Measurements from ENCODE around the gene GPR15LG.

Gene GPR15LG

DNA sequence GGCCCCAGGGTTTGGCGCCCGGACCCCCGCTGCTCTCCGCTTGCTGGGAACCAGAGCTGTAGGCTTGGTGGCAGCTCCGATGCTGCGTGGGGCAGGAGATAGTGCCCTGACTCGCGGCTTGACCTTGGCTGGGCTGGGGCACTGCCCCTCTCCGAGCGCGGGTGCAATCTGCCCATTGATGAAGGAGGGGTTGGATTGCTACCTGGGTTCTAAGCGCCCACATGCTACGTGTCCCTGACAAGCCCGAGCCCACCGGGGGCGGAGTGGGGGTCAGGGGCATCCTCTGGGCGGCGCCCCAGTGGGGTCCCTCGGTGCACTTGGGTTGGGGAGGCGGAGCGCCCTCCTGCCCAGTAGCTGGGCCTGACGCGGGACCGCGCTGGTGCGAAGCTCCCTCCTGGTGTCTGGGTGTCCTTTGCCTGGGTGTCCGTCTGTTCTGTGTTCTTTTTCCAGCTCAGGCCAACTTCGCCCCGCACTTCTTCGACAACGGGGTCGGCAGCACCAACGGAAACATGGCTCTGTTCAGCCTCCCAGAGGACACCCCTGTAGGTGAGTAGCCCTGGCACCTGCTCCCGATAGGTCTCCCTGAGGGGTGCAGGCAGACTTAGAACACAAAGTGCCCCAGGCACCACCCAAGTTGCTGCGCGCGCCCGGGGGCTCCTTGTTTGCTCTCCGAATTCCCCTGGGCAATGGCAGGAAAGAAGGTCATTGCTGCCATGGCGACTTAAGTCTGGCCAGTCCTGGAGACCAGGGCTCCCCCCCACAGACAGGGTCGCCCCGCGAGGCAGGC is 21.6 kb downstream of the GPR15LG start:
- Histone ChIP-seq H3K27ac (replicated peaks) (no peak overlapping the region), H3K4me3 (replicated peaks; ENCODE audit: insufficient read depth, low read length) (no peak overlapping the region), H3K27me3 (ENCODE audit: insufficient read depth, poor library complexity, severe bottlenecking) (peaks cover 33% of the 10 kb centered on the region)
- TF ChIP-seq, protein P1, sequence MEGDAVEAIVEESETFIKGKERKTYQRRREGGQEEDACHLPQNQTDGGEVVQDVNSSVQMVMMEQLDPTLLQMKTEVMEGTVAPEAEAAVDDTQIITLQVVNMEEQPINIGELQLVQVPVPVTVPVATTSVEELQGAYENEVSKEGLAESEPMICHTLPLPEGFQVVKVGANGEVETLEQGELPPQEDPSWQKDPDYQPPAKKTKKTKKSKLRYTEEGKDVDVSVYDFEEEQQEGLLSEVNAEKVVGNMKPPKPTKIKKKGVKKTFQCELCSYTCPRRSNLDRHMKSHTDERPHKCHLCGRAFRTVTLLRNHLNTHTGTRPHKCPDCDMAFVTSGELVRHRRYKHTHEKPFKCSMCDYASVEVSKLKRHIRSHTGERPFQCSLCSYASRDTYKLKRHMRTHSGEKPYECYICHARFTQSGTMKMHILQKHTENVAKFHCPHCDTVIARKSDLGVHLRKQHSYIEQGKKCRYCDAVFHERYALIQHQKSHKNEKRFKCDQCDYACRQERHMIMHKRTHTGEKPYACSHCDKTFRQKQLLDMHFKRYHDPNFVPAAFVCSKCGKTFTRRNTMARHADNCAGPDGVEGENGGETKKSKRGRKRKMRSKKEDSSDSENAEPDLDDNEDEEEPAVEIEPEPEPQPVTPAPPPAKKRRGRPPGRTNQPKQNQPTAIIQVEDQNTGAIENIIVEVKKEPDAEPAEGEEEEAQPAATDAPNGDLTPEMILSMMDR (IDR thresholded peaks at IDR 0.05; ENCODE audit: insufficient read depth, low read length) = no peak
- TF ChIP-seq POLR2AphosphoS5 (IDR thresholded peaks at IDR 0.05; ENCODE audit: low read depth) (no peak), SPI1 (IDR thresholded peaks at IDR 0.05; ENCODE audit: borderline replicate concordance, low read depth) (no peak), GABPA (IDR thresholded peaks at IDR 0.05; ENCODE audit: low read depth) (no peak)
- TF ChIP-seq, protein P2, sequence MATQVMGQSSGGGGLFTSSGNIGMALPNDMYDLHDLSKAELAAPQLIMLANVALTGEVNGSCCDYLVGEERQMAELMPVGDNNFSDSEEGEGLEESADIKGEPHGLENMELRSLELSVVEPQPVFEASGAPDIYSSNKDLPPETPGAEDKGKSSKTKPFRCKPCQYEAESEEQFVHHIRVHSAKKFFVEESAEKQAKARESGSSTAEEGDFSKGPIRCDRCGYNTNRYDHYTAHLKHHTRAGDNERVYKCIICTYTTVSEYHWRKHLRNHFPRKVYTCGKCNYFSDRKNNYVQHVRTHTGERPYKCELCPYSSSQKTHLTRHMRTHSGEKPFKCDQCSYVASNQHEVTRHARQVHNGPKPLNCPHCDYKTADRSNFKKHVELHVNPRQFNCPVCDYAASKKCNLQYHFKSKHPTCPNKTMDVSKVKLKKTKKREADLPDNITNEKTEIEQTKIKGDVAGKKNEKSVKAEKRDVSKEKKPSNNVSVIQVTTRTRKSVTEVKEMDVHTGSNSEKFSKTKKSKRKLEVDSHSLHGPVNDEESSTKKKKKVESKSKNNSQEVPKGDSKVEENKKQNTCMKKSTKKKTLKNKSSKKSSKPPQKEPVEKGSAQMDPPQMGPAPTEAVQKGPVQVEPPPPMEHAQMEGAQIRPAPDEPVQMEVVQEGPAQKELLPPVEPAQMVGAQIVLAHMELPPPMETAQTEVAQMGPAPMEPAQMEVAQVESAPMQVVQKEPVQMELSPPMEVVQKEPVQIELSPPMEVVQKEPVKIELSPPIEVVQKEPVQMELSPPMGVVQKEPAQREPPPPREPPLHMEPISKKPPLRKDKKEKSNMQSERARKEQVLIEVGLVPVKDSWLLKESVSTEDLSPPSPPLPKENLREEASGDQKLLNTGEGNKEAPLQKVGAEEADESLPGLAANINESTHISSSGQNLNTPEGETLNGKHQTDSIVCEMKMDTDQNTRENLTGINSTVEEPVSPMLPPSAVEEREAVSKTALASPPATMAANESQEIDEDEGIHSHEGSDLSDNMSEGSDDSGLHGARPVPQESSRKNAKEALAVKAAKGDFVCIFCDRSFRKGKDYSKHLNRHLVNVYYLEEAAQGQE (IDR thresholded peaks at IDR 0.05; ENCODE audit: insufficient replicate concordance, low read depth) = no peak
- DNase-seq (ENCODE audit: low read depth in 1 of 2, low spot score in 1 of 2) = no peak

DNA sequence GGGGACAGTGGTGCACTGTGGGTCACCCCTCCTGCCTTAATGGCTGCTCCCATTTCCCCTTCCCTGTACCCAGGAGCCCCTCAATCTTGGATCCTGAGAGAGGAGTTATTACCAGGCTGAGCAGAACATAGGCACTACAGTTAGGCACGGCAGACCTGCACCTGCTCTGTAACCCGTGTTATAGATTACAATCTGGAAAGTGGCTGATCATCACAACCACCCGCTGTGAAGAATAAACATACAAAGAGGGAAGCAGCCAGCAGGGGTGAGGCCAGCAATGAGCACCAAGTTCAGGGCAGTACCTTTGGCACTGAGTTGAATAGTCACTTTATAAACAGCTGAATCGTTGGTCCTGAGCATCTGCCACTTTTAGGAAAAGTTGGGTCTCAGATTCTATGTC is 22.5 kb downstream of the GPR15LG start:
- TF ChIP-seq GABPA (IDR thresholded peaks at IDR 0.05; ENCODE audit: low read depth) (no peak), POLR2AphosphoS5 (IDR thresholded peaks at IDR 0.05; ENCODE audit: low read depth) (no peak), SPI1 (IDR thresholded peaks at IDR 0.05; ENCODE audit: borderline replicate concordance, low read depth) (no peak)
- TF ChIP-seq, protein P1 (IDR thresholded peaks at IDR 0.05; ENCODE audit: insufficient read depth, low read length) = no peak
- TF ChIP-seq, protein P2 (IDR thresholded peaks at IDR 0.05; ENCODE audit: insufficient replicate concordance, low read depth) = no peak
- Histone ChIP-seq H3K4me3 (replicated peaks; ENCODE audit: insufficient read depth, low read length) (no peak overlapping the region), H3K27ac (replicated peaks) (no peak overlapping the region), H3K27me3 (ENCODE audit: insufficient read depth, poor library complexity, severe bottlenecking) (peaks cover 33% of the 10 kb centered on the region)
- no peak for DNase-seq (ENCODE audit: low read depth in 1 of 2, low spot score in 1 of 2)

DNA sequence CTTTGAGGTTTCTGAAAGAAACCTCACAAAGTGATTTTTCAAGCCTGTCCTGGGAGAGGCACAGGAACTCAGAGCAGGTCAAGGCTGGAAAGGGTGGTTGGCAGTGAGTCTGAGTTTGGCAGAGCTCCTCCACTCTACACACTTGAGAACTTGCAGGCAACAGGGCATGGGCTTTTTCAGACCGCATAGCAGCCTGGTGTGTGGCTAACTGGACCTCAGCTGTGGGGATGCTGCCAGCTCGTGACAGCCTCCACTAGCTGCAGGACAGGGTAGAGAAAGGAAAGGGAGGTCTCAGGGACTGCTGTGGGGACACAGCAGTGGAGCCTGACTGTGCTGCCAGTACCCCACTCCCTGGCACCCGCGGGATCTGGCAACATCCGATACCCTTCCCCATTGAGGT is 23.3 kb downstream of the GPR15LG start:
- TF ChIP-seq SPI1 (IDR thresholded peaks at IDR 0.05; ENCODE audit: borderline replicate concordance, low read depth) (no peak), GABPA (IDR thresholded peaks at IDR 0.05; ENCODE audit: low read depth) (no peak), POLR2AphosphoS5 (IDR thresholded peaks at IDR 0.05; ENCODE audit: low read depth) (no peak)
- no peak for DNase-seq (ENCODE audit: low read depth in 1 of 2, low spot score in 1 of 2)
- no peak overlapping the region for H3K27ac ChIP-seq (replicated peaks)
- H3K27me3 ChIP-seq (ENCODE audit: insufficient read depth, poor library complexity, severe bottlenecking) = peaks cover 33% of the 10 kb centered on the region
- H3K4me3 ChIP-seq (replicated peaks; ENCODE audit: insufficient read depth, low read length) = no peak overlapping the region

DNA sequence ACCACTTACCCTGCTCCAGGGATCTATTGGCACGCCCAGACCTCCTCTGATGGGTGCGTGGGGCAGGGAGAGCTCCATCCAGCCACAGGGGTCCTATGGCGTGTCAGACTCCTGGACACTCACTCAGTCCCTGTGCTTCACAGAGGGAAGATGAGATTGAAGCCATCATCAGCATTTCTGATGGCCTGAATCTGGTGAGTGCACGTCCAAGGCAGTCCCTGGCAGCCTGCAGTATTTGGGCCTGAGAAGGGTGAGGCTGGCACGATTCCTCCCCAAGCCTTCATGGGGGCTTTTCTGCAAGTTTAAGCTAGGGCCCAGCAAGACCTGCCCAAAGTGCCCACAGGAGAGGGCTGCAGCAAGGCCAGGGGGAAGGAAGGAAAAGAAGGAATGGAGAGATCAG is 24.0 kb downstream of the GPR15LG start:
- TF ChIP-seq, protein P1 (IDR thresholded peaks at IDR 0.05; ENCODE audit: insufficient read depth, low read length) = no peak
- TF ChIP-seq, protein P2 (IDR thresholded peaks at IDR 0.05; ENCODE audit: insufficient replicate concordance, low read depth) = no peak
- TF ChIP-seq SPI1 (IDR thresholded peaks at IDR 0.05; ENCODE audit: borderline replicate concordance, low read depth) = no peak
- no peak for TF ChIP-seq POLR2AphosphoS5 (IDR thresholded peaks at IDR 0.05; ENCODE audit: low read depth)
- no peak for TF ChIP-seq GABPA (IDR thresholded peaks at IDR 0.05; ENCODE audit: low read depth)
- H3K27ac ChIP-seq (replicated peaks) = no peak overlapping the region
- no peak overlapping the region for H3K4me3 ChIP-seq (replicated peaks; ENCODE audit: insufficient read depth, low read length)
- peaks cover 33% of the 10 kb centered on the region for H3K27me3 ChIP-seq (ENCODE audit: insufficient read depth, poor library complexity, severe bottlenecking)
- no peak for DNase-seq (ENCODE audit: low read depth in 1 of 2, low spot score in 1 of 2)
